Esophagus muscularis mucosa (tissue), 4 donors: ENCODE results near the gene NKD2. TPM values are rescaled to one million over a fixed set of nuclear protein-coding genes. Genes with fewer than 3 reads are reported as not detected.

Experiments used
- DNase-seq: peaks from one replicate; pipeline ENCODE4 v3.0.0-alpha.2; 2017; ENCODE audit errors: extremely low spot score
- H3K27ac ChIP-seq, 4 donors: fragments of 200-600 bp; sonication (generic); replicated peaks in 1 of 4; 1 replicate in 3 of 4; 2 replicates in 1 of 4; pipeline ENCODE4 v1.5.1; 2016 to 2019; ENCODE audit warnings: mild to moderate bottlenecking in 1 of 4
- H3K27me3 ChIP-seq, 4 donors: fragments of 200-600 bp; sonication (generic); one replicate each; pipeline versions ENCODE4 v1.5.1 to v1.6.0; 2016 to 2019
- H3K36me3 ChIP-seq, 4 donors: fragments of 200-600 bp; sonication (generic); one replicate each; pipeline ENCODE4 v1.5.1; 2016 to 2019
- H3K4me1 ChIP-seq, 4 donors: fragments of 200-600 bp; sonication (generic); one replicate each; pipeline ENCODE4 v1.5.1; 2016 to 2019
- H3K4me3 ChIP-seq, 4 donors: fragments of 200-600 bp; sonication (generic); 1 replicate in 2 of 4; 2 replicates in 2 of 4; pipeline ENCODE4 v1.5.1; 2016 to 2019; ENCODE audit warnings: mild to moderate bottlenecking in 4 of 4, moderate library complexity in 1 of 4
- H3K9me3 ChIP-seq, 4 donors: fragments of 200-600 bp; sonication (generic); 1 replicate in 3 of 4; 2 replicates in 1 of 4; pipeline ENCODE4 v1.5.1; 2016 to 2019
- EP300 ChIP-seq: sonication (generic); formaldehyde crosslinking; IDR thresholded peaks from one replicate; pipeline ENCODE4 v1.6.1; 2017; ENCODE audit warnings: antibody characterized with exemption
- POLR2A ChIP-seq: fragments of 450-650 bp; IDR thresholded peaks from one replicate; pipeline ENCODE4 v1.6.1; 2017; ENCODE audit warnings: antibody characterized with exemption, moderate library complexity, mild to moderate bottlenecking, low read depth
- POLR2AphosphoS5 ChIP-seq, 2 donors: sonication (generic); formaldehyde crosslinking; IDR thresholded peaks; one replicate each; pipeline ENCODE4 v1.6.1; 2017; ENCODE audit warnings: antibody characterized with exemption in 2 of 2
- WGBS: methylation state at CpG from one replicate; pipeline ENCODE4 v1.1.5; 2018; 5-methylcytosine and 5-hydroxymethylcytosine counted together
- intact Hi-C: fragments of 100-400 bp; cut with DNase I; formaldehyde crosslinking; loops from one replicate; pipeline ENCODE4 v1.15.1; 2023
- total RNA-seq, 4 donors: library from RNA; depleted of rRNA; stranded (reverse); fragments of >200 nt; gene quantifications; one replicate each; pipeline versions ENCODE4 v1.1.0 to v1.2.1, GENCODE V29; 2016
- TF ChIP-seq, protein P1 (sequence below), 3 experiments: fragments of 200-600 bp in 2 of 3; fragments of 450-650 bp in 1 of 3; sonication (generic) in 2 of 3; IDR thresholded peaks; one replicate each; pipeline ENCODE4 v1.5.1; 2017 to 2019; ENCODE audit warnings: antibody characterized with exemption in 3 of 3, mild to moderate bottlenecking in 2 of 3, moderate library complexity in 1 of 3

Gene NKD2
- total RNA-seq, 4 donors from 2014 or later, result 3.0 to 6.6 (median 5.4) TPM

DNA sequence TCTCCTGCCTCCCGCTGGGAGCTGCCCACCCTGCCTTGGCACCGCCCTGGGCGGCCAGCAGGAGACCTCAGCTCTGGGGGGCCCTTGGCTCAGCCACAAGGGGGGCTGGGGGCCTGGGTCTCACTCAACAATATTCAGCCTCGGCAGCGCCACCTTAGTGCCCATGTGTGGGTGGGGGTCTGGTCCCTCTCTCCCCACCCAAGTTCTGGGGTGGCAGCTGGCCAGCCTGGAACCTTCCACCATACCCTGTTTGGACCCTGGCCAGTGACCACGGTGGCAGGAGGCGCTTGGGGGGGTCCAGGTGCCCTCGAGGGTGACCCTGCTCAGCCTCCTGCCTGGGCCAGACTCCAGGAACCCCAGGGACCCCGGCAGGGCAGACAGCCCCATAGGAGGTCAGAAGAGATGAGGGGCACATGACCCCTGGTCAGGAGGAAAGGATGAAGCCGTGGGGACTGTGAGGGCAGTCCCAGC is 22.2 kb downstream of the NKD2 start:
- Histone ChIP-seq H3K4me3 (no peak overlapping the region), H3K27ac (no peak overlapping the region), H3K4me1 (no peaks in the 10 kb centered on the region), H3K36me3 (no peaks in the 10 kb centered on the region), H3K9me3 (no peaks in the 10 kb centered on the region), H3K27me3 (peaks cover 0 to 48% (median 2%) of the 10 kb centered on the region in 4 donors)
- WGBS, result 47% methylated on average over 3 of the region's 10 CpGs
- intact Hi-C loops, result no loop called here
- TF ChIP-seq POLR2A (no peak), POLR2AphosphoS5 (IDR thresholded peaks at IDR 0.05) (no peak), EP300 (no peak)
- TF ChIP-seq, protein P1, sequence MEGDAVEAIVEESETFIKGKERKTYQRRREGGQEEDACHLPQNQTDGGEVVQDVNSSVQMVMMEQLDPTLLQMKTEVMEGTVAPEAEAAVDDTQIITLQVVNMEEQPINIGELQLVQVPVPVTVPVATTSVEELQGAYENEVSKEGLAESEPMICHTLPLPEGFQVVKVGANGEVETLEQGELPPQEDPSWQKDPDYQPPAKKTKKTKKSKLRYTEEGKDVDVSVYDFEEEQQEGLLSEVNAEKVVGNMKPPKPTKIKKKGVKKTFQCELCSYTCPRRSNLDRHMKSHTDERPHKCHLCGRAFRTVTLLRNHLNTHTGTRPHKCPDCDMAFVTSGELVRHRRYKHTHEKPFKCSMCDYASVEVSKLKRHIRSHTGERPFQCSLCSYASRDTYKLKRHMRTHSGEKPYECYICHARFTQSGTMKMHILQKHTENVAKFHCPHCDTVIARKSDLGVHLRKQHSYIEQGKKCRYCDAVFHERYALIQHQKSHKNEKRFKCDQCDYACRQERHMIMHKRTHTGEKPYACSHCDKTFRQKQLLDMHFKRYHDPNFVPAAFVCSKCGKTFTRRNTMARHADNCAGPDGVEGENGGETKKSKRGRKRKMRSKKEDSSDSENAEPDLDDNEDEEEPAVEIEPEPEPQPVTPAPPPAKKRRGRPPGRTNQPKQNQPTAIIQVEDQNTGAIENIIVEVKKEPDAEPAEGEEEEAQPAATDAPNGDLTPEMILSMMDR (IDR thresholded peaks at IDR 0.05), result no peak
- DNase-seq, result no peak

DNA sequence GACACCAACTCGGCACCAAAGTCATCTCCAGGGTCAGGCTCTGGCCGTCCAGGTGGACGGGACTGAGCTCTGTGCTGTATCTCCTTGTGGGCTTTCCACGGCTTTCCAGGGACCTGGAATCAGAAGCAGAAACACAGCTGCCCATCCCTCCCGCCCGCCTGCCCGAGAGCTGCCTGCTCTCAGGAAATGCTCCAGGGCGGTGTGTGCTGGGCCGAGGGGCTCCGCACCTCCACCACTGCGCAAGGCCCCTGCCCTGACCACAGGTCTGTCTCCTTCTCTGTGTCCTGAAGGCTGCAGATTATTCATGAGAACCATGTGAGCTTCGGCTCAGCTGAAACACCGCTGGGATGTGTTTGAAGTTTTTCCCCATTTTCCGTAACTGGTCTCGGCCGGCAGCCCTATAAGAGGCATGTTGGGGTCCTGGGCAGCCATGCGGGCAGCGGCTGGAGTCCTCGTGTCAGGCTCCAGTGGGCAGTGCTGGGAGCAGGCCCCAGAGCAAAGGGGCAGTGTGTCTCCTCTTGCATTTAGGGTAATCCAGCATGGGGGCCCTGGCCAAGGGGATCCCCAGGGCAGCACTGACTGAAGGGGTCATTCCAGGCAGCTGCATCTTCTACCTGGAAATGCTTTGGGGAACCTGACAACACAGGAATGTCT is 22.8 kb downstream of the NKD2 start:
- Histone ChIP-seq H3K36me3 (no peaks in the 10 kb centered on the region), H3K4me1 (no peaks in the 10 kb centered on the region), H3K27ac (no peak overlapping the region), H3K4me3 (no peak overlapping the region), H3K9me3 (no peaks in the 10 kb centered on the region), H3K27me3 (peaks cover 0 to 48% (median 2%) of the 10 kb centered on the region in 4 donors)
- intact Hi-C loops, result no loop called here
- TF ChIP-seq POLR2AphosphoS5 (IDR thresholded peaks at IDR 0.05) (no peak), EP300 (no peak), POLR2A (no peak)
- TF ChIP-seq, protein P1 (IDR thresholded peaks at IDR 0.05), result no peak
- 92% methylated on average over 10 of the region's 19 CpGs for WGBS
- DNase-seq, result no peak

DNA sequence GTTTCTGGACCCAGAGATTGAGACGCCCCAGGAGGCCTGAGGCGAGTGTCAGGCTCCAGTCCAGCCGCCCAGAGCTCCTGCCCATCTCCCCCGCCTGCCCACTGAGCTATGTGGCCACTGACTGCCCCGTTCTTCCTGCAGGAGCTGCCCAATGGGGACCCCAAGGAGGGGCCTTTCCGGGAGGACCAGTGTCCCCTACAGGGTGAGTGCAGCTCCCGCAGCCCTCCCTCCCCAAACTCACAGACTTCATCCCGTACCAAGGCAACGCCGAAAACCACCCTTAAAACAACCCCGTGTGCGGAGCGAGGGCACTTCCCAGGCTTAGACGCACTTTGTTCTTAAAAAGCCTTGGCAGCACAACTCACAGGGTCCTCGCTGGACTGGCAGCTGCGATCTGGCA is 23.4 kb downstream of the NKD2 start:
- TF ChIP-seq EP300 (no peak), POLR2A (no peak), POLR2AphosphoS5 (IDR thresholded peaks at IDR 0.05) (no peak)
- TF ChIP-seq, protein P1 (IDR thresholded peaks at IDR 0.05), result no peak
- WGBS, result 86% methylated on average over 16 of the region's 16 CpGs
- Histone ChIP-seq H3K27me3 (peaks cover 0 to 48% (median 2%) of the 10 kb centered on the region in 4 donors), H3K36me3 (no peaks in the 10 kb centered on the region), H3K27ac (no peak overlapping the region), H3K4me3 (no peak overlapping the region), H3K9me3 (no peaks in the 10 kb centered on the region), H3K4me1 (no peaks in the 10 kb centered on the region)
- intact Hi-C loops, result no loop called here
- DNase-seq, result no peak

DNA sequence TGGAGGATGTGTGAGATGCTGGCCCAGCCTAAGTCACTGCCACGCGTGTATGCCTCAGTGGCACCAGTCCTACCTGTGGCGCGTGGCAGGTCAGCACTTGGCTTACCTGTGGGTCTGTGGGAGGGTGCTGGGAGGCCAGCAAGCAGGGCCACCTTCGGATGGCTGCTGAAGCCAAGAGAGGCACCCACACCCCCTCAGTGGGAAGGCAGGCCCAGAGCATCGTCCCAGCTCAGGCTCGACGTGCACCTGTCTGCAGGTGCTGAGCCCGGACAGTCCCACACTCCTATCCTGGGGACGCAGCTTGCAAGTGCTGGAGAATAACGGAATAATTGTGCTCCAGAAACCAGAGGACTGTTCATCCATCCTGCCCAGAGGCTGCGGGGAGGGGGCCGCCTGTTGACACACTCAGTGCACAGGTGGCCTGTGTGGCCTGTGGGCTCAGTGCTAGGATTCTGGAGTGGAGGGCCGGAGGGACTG is 24.0 kb downstream of the NKD2 start:
- Histone ChIP-seq H3K4me1 (no peaks in the 10 kb centered on the region), H3K4me3 (no peak overlapping the region), H3K36me3 (no peaks in the 10 kb centered on the region), H3K9me3 (no peaks in the 10 kb centered on the region), H3K27me3 (peaks cover 0 to 48% (median 2%) of the 10 kb centered on the region in 4 donors), H3K27ac (no peak overlapping the region)
- no peak for DNase-seq
- TF ChIP-seq POLR2AphosphoS5 (IDR thresholded peaks at IDR 0.05) (no peak), POLR2A (no peak), EP300 (no peak)
- intact Hi-C loops, result no loop called here
- 89% methylated on average over 10 of the region's 14 CpGs for WGBS

DNA sequence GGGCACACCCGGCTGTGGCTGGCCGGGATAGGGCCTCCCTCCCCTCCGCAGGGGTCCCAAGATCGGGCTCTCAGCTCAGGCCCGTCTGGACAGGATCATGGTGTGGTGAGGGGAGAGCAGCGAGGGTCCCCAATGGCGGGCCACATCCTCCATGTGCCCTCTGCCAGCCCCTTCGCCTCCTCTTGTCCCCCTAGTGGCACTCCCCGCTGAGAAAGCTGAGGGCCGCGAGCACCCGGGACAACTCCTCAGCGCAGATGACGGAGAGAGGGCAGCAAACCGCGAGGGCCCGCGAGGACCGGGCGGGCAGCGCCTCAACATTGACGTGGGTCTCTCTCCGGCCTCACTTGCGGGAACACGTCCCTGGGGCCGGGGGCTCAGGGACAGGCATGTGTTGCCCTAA is 24.6 kb downstream of the NKD2 start:
- no peaks in the 10 kb centered on the region for H3K4me1 ChIP-seq
- peaks cover 0 to 4% (median 1%) of the 10 kb centered on the region in 4 donors for H3K36me3 ChIP-seq
- no peaks in the 10 kb centered on the region for H3K9me3 ChIP-seq
- no peak overlapping the region for H3K4me3 ChIP-seq
- intact Hi-C loops, result no loop called here
- 86% methylated on average over 14 of the region's 26 CpGs for WGBS
- DNase-seq, result no peak
- TF ChIP-seq POLR2AphosphoS5 (IDR thresholded peaks at IDR 0.05), result no peak
- peaks cover 0 to 43% (median 2%) of the 10 kb centered on the region in 4 donors for H3K27me3 ChIP-seq
- no peak overlapping the region for H3K27ac ChIP-seq
